ENCODE results near the gene PDE6A.
A peak's percentile ranks its signal among the peaks of the same experiment; 100 is the strongest.

The PDE6A gene

DNA sequence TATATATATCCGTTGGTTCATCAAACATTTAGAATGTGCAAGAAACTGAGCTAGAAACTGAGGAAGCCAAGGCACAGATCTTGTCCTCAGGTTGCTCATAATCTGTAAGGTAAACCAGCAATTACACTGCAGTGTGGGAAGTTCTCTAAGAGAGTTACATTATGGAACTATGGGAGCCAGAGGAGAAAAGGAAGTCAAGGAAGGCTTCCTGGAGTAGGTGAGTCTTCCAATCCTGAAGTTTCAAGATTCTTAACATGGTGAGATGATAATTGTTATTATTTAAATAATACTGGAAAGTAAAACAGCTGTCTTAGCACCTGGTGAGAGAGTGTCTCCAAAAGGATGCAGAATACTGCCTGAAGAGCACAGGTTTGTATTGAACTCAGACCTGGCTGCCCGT is 44.2 kb downstream of the PDE6A start:
- H3K27ac ChIP-seq (ENCODE audit: low read length), result no peak overlapping the region
- H3K4me1 ChIP-seq (ENCODE audit: low read length), result peaks cover 10% of the 10 kb centered on the region
- no peaks in the 10 kb centered on the region for H3K27me3 ChIP-seq (ENCODE audit: low read depth, low read length)
- no peak overlapping the region for H3K4me2 ChIP-seq (ENCODE audit: low read length)
- no peak overlapping the region for H3K4me3 ChIP-seq (ENCODE audit: low read length)
- H3K79me2 ChIP-seq (ENCODE audit: low read length), result no peaks in the 10 kb centered on the region
- no peaks in the 10 kb centered on the region for H3K9me3 ChIP-seq (ENCODE audit: insufficient read depth, low read length)
- no peak for TF ChIP-seq EZH2phosphoT487 (IDR thresholded peaks at IDR 0.05; ENCODE audit: low read depth)
- TF ChIP-seq, protein P1, sequence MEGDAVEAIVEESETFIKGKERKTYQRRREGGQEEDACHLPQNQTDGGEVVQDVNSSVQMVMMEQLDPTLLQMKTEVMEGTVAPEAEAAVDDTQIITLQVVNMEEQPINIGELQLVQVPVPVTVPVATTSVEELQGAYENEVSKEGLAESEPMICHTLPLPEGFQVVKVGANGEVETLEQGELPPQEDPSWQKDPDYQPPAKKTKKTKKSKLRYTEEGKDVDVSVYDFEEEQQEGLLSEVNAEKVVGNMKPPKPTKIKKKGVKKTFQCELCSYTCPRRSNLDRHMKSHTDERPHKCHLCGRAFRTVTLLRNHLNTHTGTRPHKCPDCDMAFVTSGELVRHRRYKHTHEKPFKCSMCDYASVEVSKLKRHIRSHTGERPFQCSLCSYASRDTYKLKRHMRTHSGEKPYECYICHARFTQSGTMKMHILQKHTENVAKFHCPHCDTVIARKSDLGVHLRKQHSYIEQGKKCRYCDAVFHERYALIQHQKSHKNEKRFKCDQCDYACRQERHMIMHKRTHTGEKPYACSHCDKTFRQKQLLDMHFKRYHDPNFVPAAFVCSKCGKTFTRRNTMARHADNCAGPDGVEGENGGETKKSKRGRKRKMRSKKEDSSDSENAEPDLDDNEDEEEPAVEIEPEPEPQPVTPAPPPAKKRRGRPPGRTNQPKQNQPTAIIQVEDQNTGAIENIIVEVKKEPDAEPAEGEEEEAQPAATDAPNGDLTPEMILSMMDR (IDR thresholded peaks at IDR 0.05; ENCODE audit: low read depth, low read length), result no peak
- H4K20me1 ChIP-seq (ENCODE audit: insufficient read depth, low read length), result no peaks in the 10 kb centered on the region
- H2AFZ ChIP-seq (ENCODE audit: low read depth, low read length), result no peak overlapping the region
- H3K36me3 ChIP-seq (replicated peaks; ENCODE audit: low read depth, low read length), result no peaks in the 10 kb centered on the region
- no peak overlapping the region for H3K9ac ChIP-seq (ENCODE audit: low read length)

DNA sequence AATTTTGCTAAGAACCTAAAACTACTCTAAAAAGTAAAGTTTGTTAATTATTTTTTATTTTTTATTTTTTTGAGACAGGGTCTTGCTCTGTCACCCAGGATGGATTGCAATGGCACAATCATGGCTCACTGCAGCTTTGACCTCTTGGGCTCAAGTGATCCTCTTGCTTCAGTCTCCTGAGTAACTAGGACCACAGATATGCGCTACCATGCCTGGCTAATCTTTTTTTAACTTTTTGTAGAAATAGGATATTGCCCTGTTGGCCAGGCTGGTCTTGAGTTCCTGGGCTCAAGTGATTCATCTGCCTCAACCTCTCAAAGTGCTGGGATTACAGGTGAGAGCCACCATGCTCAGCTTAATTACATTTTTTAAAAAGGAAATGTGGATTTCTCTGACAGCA is 45.8 kb downstream of the PDE6A start:
- H4K20me1 ChIP-seq (ENCODE audit: insufficient read depth, low read length), result no peaks in the 10 kb centered on the region
- H3K4me2 ChIP-seq (ENCODE audit: low read length), result no peak overlapping the region
- H3K4me1 ChIP-seq (ENCODE audit: low read length), result peaks cover 10% of the 10 kb centered on the region
- no peaks in the 10 kb centered on the region for H3K79me2 ChIP-seq (ENCODE audit: low read length)
- H3K9ac ChIP-seq (ENCODE audit: low read length), result no peak overlapping the region
- no peaks in the 10 kb centered on the region for H3K36me3 ChIP-seq (replicated peaks; ENCODE audit: low read depth, low read length)
- H3K27ac ChIP-seq (ENCODE audit: low read length), result no peak overlapping the region
- TF ChIP-seq EZH2phosphoT487 (IDR thresholded peaks at IDR 0.05; ENCODE audit: low read depth), result no peak
- TF ChIP-seq, protein P1 (IDR thresholded peaks at IDR 0.05; ENCODE audit: low read depth, low read length), result no peak
- H2AFZ ChIP-seq (ENCODE audit: low read depth, low read length), result no peak overlapping the region
- no peaks in the 10 kb centered on the region for H3K9me3 ChIP-seq (ENCODE audit: insufficient read depth, low read length)
- H3K27me3 ChIP-seq (ENCODE audit: low read depth, low read length), result no peaks in the 10 kb centered on the region
- H3K4me3 ChIP-seq (ENCODE audit: low read length), result no peak overlapping the region

DNA sequence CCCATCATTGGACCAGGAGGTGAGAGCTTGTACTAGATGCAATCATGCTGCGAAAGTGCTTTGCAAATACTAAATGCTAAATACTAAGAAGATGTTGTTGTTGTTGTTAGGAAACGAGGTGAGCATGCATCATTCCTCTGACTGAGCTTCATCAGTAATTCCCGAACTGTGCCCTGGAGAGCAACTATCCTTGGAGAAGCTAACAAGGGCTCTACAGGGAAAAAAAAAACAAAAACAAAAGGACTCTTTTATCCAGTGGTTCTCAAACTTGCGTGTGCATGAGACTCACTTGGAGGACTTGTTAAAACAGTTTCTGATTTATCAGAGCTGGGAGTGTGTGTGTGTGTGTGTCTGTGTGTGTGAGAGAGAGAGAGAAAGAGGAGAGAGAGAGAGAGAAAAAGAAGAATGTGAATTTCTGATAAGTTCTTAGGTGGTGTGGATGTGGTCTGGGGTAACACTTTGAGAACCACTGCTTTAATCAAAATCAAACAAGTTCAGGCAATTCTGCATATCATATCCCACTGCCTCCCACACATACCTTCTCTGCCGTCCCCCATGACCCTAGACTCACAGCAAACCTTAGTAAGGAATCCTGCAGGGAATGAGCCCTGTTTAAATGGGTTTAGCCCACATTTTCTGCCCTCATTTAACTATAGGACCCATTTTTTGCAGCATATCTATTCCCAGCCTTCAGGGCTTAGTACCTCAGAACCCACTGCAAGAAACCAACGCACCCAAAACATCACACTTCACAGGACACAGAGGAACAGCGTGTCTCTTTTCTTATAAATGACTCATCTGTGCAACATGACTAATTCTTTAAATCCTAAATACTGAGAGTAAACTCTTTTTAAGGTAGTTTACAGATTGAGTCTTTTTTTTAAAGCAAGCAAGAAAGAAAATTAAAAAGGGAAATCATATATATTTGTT is 48.9 kb downstream of the PDE6A start:
- H3K9ac ChIP-seq (ENCODE audit: low read length), result no peak overlapping the region
- no peaks in the 10 kb centered on the region for H3K9me3 ChIP-seq (ENCODE audit: insufficient read depth, low read length)
- no peaks in the 10 kb centered on the region for H3K36me3 ChIP-seq (replicated peaks; ENCODE audit: low read depth, low read length)
- H3K27me3 ChIP-seq (ENCODE audit: low read depth, low read length), result no peaks in the 10 kb centered on the region
- H2AFZ ChIP-seq (ENCODE audit: low read depth, low read length), result no peak overlapping the region
- no peaks in the 10 kb centered on the region for H4K20me1 ChIP-seq (ENCODE audit: insufficient read depth, low read length)
- TF ChIP-seq EZH2phosphoT487 (IDR thresholded peaks at IDR 0.05; ENCODE audit: low read depth), result no peak
- TF ChIP-seq, protein P1 (IDR thresholded peaks at IDR 0.05; ENCODE audit: low read depth, low read length), result no peak
- no peaks in the 10 kb centered on the region for H3K79me2 ChIP-seq (ENCODE audit: low read length)
- peaks cover 10% of the 10 kb centered on the region for H3K4me1 ChIP-seq (ENCODE audit: low read length)
- peak overlapping the region; percentile 24; the same call in 1 of the 2 replicates for H3K4me2 ChIP-seq (ENCODE audit: low read length)
- no peak overlapping the region for H3K4me3 ChIP-seq (ENCODE audit: low read length)
- H3K27ac ChIP-seq (ENCODE audit: low read length), result no peak overlapping the region

DNA sequence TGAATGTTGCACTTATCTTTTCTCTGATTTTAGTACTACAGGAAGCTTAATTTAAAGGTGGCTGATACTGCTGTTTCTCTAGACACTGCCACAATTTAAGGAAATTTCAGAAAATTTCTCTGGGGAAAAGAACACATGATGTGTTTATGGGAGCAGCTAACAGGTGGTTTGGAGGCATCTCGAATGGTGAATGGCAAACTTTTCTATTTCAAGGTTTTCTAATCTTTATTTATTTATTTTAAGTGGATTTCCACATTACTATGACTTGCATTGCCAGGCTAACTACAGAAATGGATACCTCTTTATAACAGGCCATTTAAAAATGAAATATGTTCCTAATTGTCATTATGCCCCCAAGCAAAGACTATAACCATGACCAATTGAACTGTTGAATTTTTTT is 50.4 kb downstream of the PDE6A start:
- peaks cover 10% of the 10 kb centered on the region for H3K4me1 ChIP-seq (ENCODE audit: low read length)
- no peak overlapping the region for H3K9ac ChIP-seq (ENCODE audit: low read length)
- no peak overlapping the region for H2AFZ ChIP-seq (ENCODE audit: low read depth, low read length)
- no peak overlapping the region for H3K4me3 ChIP-seq (ENCODE audit: low read length)
- H3K27ac ChIP-seq (ENCODE audit: low read length), result no peak overlapping the region
- no peaks in the 10 kb centered on the region for H3K36me3 ChIP-seq (replicated peaks; ENCODE audit: low read depth, low read length)
- H3K9me3 ChIP-seq (ENCODE audit: insufficient read depth, low read length), result no peaks in the 10 kb centered on the region
- H3K27me3 ChIP-seq (ENCODE audit: low read depth, low read length), result no peaks in the 10 kb centered on the region
- no peak overlapping the region for H3K4me2 ChIP-seq (ENCODE audit: low read length)
- TF ChIP-seq, protein P1 (IDR thresholded peaks at IDR 0.05; ENCODE audit: low read depth, low read length), result no peak
- TF ChIP-seq EZH2phosphoT487 (IDR thresholded peaks at IDR 0.05; ENCODE audit: low read depth), result no peak
- no peaks in the 10 kb centered on the region for H4K20me1 ChIP-seq (ENCODE audit: insufficient read depth, low read length)
- H3K79me2 ChIP-seq (ENCODE audit: low read length), result no peaks in the 10 kb centered on the region
